NCI-H2081 treated with DMSO at 0.1 percent for 48 hours (cell line): Measurements from ENCODE around the gene SPEG.

ENCODE experiments used
- DNase-seq: peaks from one replicate; lab custom pipeline; 2025; lab: John Stamatoyannopoulos, UW

SPEG gene

GRCh38 chr2:219478916-219479315, 44.3 kb downstream of the SPEG start:
- no peak for DNase-seq

- DNase-seq = no peak
Observed at GRCh38 chr2:219480004-219480403, 45.4 kb downstream of the SPEG start.

- no peak for DNase-seq
Observed at GRCh38 chr2:219482674-219483405, 48.2 kb downstream of the SPEG start.

- no peak for DNase-seq
Observed at GRCh38 chr2:219483451-219484342, 49.1 kb downstream of the SPEG start.

- no peak for DNase-seq
Observed at GRCh38 chr2:219484343-219485200, 49.9 kb downstream of the SPEG start.

- no peak for DNase-seq
Observed at GRCh38 chr2:219485201-219485580, 50.5 kb downstream of the SPEG start.

GRCh38 chr2:219486380-219486959, 51.8 kb downstream of the SPEG start:
- no peak for DNase-seq

- no peak for DNase-seq
Observed at GRCh38 chr2:219488149-219488843, 53.7 kb downstream of the SPEG start.

- no peak for DNase-seq
Observed at GRCh38 chr2:219488844-219489194, 54.2 kb downstream of the SPEG start.

GRCh38 chr2:219489315-219489714, 54.7 kb downstream of the SPEG start:
- DNase-seq = no peak

GRCh38 chr2:219490186-219490585, 55.5 kb downstream of the SPEG start:
- DNase-seq = no peak

- no peak for DNase-seq
Observed at GRCh38 chr2:219490600-219491130, 56.0 kb downstream of the SPEG start.

GRCh38 chr2:219491278-219491963, 56.8 kb downstream of the SPEG start:
- DNase-seq = no peak

GRCh38 chr2:219492575-219492974, 57.9 kb downstream of the SPEG start:
- DNase-seq = no peak

GRCh38 chr2:219493086-219493485, 58.4 kb downstream of the SPEG start:
- no peak for DNase-seq

- DNase-seq = no peak
Observed at GRCh38 chr2:219494952-219495530, 60.4 kb downstream of the SPEG start.

GRCh38 chr2:219495531-219496122, 61.0 kb downstream of the SPEG start:
- DNase-seq = no peak

- no peak for DNase-seq
Observed at GRCh38 chr2:219496247-219496824, 61.7 kb downstream of the SPEG start.

GRCh38 chr2:219496825-219497494, 62.3 kb downstream of the SPEG start:
- no peak for DNase-seq
